Glutamatergic neuron (in vitro differentiated cells): Measurements from ENCODE around the gene ALG14. TPM values are rescaled to one million over a fixed set of nuclear protein-coding genes. Genes with fewer than 3 reads are reported as not detected.
A peak's percentile ranks its signal among the peaks of the same experiment; 100 is the strongest.

ENCODE experiments used
- DNase-seq: peaks from one replicate; pipeline ENCODE4 v3.0.0; 2022
- H3K27ac Mint-ChIP-seq: one replicate; pipeline ENCODE4 v1.8.0; 2020; ENCODE audit warnings: mild to moderate bottlenecking, mixed read lengths, inconsistent platforms; ENCODE audit not compliant: unreplicated experiment
- H3K27me3 Mint-ChIP-seq: one replicate; pipeline ENCODE4 v1.8.0; 2020; ENCODE audit warnings: mild to moderate bottlenecking, moderate library complexity, mixed read lengths, inconsistent platforms; ENCODE audit not compliant: unreplicated experiment
- H3K36me3 Mint-ChIP-seq: one replicate; pipeline ENCODE4 v1.8.0; 2020; ENCODE audit warnings: mild to moderate bottlenecking, mixed read lengths, inconsistent platforms; ENCODE audit not compliant: unreplicated experiment
- H3K4me1 Mint-ChIP-seq: one replicate; pipeline ENCODE4 v1.8.0; 2020; ENCODE audit warnings: mild to moderate bottlenecking, low read depth, mixed read lengths, inconsistent platforms; ENCODE audit not compliant: unreplicated experiment
- H3K4me3 Mint-ChIP-seq: one replicate; pipeline ENCODE4 v1.8.0; 2020; ENCODE audit warnings: mild to moderate bottlenecking, mixed read lengths, inconsistent platforms; ENCODE audit not compliant: unreplicated experiment
- H3K9me3 Mint-ChIP-seq: one replicate; pipeline ENCODE4 v1.8.0; 2020; ENCODE audit warnings: mild to moderate bottlenecking, moderate library complexity, mixed read lengths, inconsistent platforms; ENCODE audit not compliant: unreplicated experiment
- CTCF ChIP-seq: fragments of 200-600 bp; sonication (generic); IDR thresholded peaks from one replicate; pipeline ENCODE4 v1.5.0; 2021; ENCODE audit not compliant: partially characterized antibody, unreplicated experiment
- total RNA-seq: library from RNA; stranded (reverse); fragmentation: NEBNext Ultra II Directional; extraction: Animal tissue kit (Norgen Biotek cat#: 25700); gene quantifications from one replicate; pipeline ENCODE4 v1.2.1, GENCODE V29; 2021; ENCODE audit not compliant: unreplicated experiment

The ALG14 gene
- total RNA-seq, 1 donor from 2014 or later: 4.7 TPM

- peaks cover 23% of the 10 kb centered on the region for H3K4me1 Mint-ChIP-seq
- H3K27me3 Mint-ChIP-seq: peaks cover 1% of the 10 kb centered on the region
- peak overlapping the region; percentile 92 for H3K27ac Mint-ChIP-seq
- peak overlapping the region; percentile 58 for H3K4me3 Mint-ChIP-seq
- no peak for DNase-seq
- H3K9me3 Mint-ChIP-seq: peaks cover 10% of the 10 kb centered on the region
- no peaks in the 10 kb centered on the region for H3K36me3 Mint-ChIP-seq
- no peak for TF ChIP-seq CTCF
Measured at GRCh38 chr1:94962409-94963265, 110.1 kb downstream of the ALG14 start.

- no peak for DNase-seq
- H3K9me3 Mint-ChIP-seq: peaks cover 10% of the 10 kb centered on the region
- H3K27ac Mint-ChIP-seq: peak overlapping the region; percentile 88
- no peaks in the 10 kb centered on the region for H3K36me3 Mint-ChIP-seq
- no peak for TF ChIP-seq CTCF
- no peak overlapping the region for H3K4me3 Mint-ChIP-seq
- peaks cover 23% of the 10 kb centered on the region for H3K4me1 Mint-ChIP-seq
- peaks cover 1% of the 10 kb centered on the region for H3K27me3 Mint-ChIP-seq
Measured at GRCh38 chr1:94961988-94962387, 110.8 kb downstream of the ALG14 start.

GRCh38 chr1:94961582-94961981 lies 111.2 kb downstream of the ALG14 start:
- TF ChIP-seq CTCF: no peak
- Mint-ChIP-seq H3K36me3 (no peaks in the 10 kb centered on the region), H3K27me3 (peaks cover 1% of the 10 kb centered on the region), H3K4me1 (peaks cover 25% of the 10 kb centered on the region), H3K4me3 (no peak overlapping the region), H3K9me3 (peaks cover 10% of the 10 kb centered on the region), H3K27ac (peak overlapping the region; percentile 88)
- DNase-seq: no peak

GRCh38 chr1:94958081-94958480 lies 114.7 kb downstream of the ALG14 start:
- no peak overlapping the region for H3K4me3 Mint-ChIP-seq
- no peaks in the 10 kb centered on the region for H3K36me3 Mint-ChIP-seq
- no peak for TF ChIP-seq CTCF
- no peak for DNase-seq
- peaks cover 11% of the 10 kb centered on the region for H3K9me3 Mint-ChIP-seq
- H3K27ac Mint-ChIP-seq: no peak overlapping the region
- H3K4me1 Mint-ChIP-seq: peaks cover 44% of the 10 kb centered on the region
- H3K27me3 Mint-ChIP-seq: peaks cover 7% of the 10 kb centered on the region
